Heart right ventricle (tissue), 16 donors: ENCODE results near the gene ATP1B2. TPM values are rescaled to one million over a fixed set of nuclear protein-coding genes. Genes with fewer than 3 reads are reported as not detected.

ENCODE experiments used
- ATAC-seq, 8 donors: fragments of 200-7000 bp; cut with Tn5 transposase; one replicate each; pipeline ENCODE4 v1.9.1; 2020; ENCODE audit warnings: mild to moderate bottlenecking in 8 of 8, moderate library complexity in 8 of 8, moderate number of reproducible peaks in 1 of 8
- DNase-seq, 2 donors: peaks; one replicate each; pipeline ENCODE4 v3.0.0-alpha.2; 2020
- H3K27ac ChIP-seq, 10 donors: fragments of 200-600 bp; sonication (generic) in 2 of 10; one replicate each; pipeline versions ENCODE4 v1.5.0 to v1.8.0; 2020 to 2022; ENCODE audit warnings: mild to moderate bottlenecking in 3 of 10
- H3K27me3 ChIP-seq, 7 donors: fragments of 200-600 bp; one replicate each; pipeline ENCODE4 v1.8.0; 2021 to 2022; ENCODE audit warnings: mild to moderate bottlenecking in 2 of 7
- H3K36me3 ChIP-seq, 9 donors: fragments of 200-600 bp; sonication (generic) in 1 of 9; one replicate each; pipeline versions ENCODE4 v1.5.0 to v1.8.0; 2020 to 2022; ENCODE audit warnings: mild to moderate bottlenecking in 2 of 9
- H3K4me1 ChIP-seq, 9 donors: fragments of 200-600 bp; sonication (generic) in 1 of 9; one replicate each; pipeline versions ENCODE4 v1.5.0 to v1.8.0; 2020 to 2022; ENCODE audit warnings: mild to moderate bottlenecking in 4 of 9
- H3K4me3 ChIP-seq, 10 donors: fragments of 200-600 bp; sonication (generic) in 2 of 10; one replicate each; pipeline versions ENCODE4 v1.5.0 to v1.8.0; 2020 to 2022; ENCODE audit warnings: mild to moderate bottlenecking in 7 of 10, moderate library complexity in 2 of 10
- H3K9me3 ChIP-seq, 11 donors: fragments of 200-600 bp in 10 of 11; sonication (generic) in 2 of 11; one replicate each; pipeline versions ENCODE4 v1.5.0 to v1.8.0; 2013 to 2022; ENCODE audit warnings: mild to moderate bottlenecking in 2 of 11, control low read depth in 1 of 11, moderate library complexity in 1 of 11
- WGBS, 2 donors: extraction: QIAGEN DNeasy Blood & Tissue Kit; methylation state at CpG; one replicate each; pipeline ENCODE4 v1.1.7; 2013; ENCODE audit warnings: inconsistent platforms in 1 of 2; 5-methylcytosine and 5-hydroxymethylcytosine counted together
- intact Hi-C, 10 donors: fragments of 100-400 bp; cut with DNase I; formaldehyde crosslinking; loops; one replicate each; pipeline versions ENCODE4 v1.11.1 to v1.14.2; 2022
- polyA plus RNA-seq, 2 donors: library from polyadenylated mRNA; stranded (reverse); fragments of 200-250 nt; gene quantifications; one replicate each; pipeline ENCODE4 v1.2.3, GENCODE V29; 2013
- total RNA-seq, 10 donors: library from RNA; stranded (reverse); fragmentation: NEBNext Ultra II Directional in 3 of 10; extraction: Animal tissue kit (Norgen Biotek cat#: 25700) in 3 of 10; gene quantifications; one replicate each; pipeline versions ENCODE4 v1.2.1 to v1.2.4, GENCODE V29; 2021 to 2023
- TF ChIP-seq, protein P1 (sequence below), 9 donors: fragments of 200-600 bp; sonication (generic) in 2 of 9; IDR thresholded peaks; one replicate each; pipeline versions ENCODE4 v1.5.0 to v1.8.0; 2021 to 2022; ENCODE audit warnings: antibody characterized with exemption in 9 of 9, mild to moderate bottlenecking in 5 of 9, moderate library complexity in 1 of 9
- donor health status: Arrhythmogenic right ventricular cardiomyopathy.
- donor health status: ischemic (EF 13 %, LVEDD 7.1; RV severe dilation, severe dysfunction).
- donor health status: healthy with polysubstance abuse.
- donor health status: DM: no; HTN: yes; CAD: no.
- donor health status: DM: no; HTN: no; CAD: no.
- donor health status: ischemic (EF 25% LVEDD 6.9; RV normal size, moderate dysfunction).
- donor health status: ischemic (EF 25% LVEDD 5.7; RV mildly dilated, moderate dysfunction).
- donor health status: healthy.
- donor health status: DM: yes; HTN: yes; CAD: no.
- donor health status: Ischemic cardiomyopathy.
- donor health status: ischemic (EF 35%, LVEDD 5.7; RV mildly dilated, moderate dysfunction).
- donor health status: nonischemic (EF 11% LVEDD 7.7; RV severe dilation, severe dysfunction).
- donor health status: DM: yes; HTN: yes; CAD: no.
- donor health status: PGD.
- donor health status: ischemic (EF 29% LVEDD 5.4; RV normal size, mild dysfunction).
- donor health status: nonischemic (EF 23%, LVEDD 6.1; RV moderate dilation, normal function).

ATP1B2 gene
- total and polyA plus RNA-seq, 12 donors: 0.91 to 6.5 (median 3.9) TPM

DNA sequence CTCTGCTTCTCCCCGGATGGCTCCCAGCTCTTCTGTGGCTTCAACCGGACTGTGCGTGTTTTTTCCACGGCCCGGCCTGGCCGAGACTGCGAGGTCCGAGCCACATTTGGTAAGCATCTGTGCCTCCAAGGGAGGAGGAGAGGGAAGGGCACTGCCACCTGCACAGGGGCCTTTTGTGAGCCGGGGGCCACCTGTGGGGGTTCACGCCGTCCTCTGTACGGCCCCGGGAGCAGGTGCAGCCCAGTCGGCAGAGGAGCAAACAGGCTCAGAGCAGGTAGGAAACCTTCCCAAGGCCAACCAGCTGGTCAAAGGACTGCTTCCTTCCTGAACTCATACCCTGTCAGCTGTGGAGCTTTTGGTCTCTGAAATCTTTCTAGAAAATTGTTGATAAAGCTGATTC is 51.0 kb downstream of the ATP1B2 start:
- no peak for DNase-seq
- peaks cover 7 to 26% (median 16%) of the 10 kb centered on the region in 9 donors for H3K4me1 ChIP-seq
- TF ChIP-seq, protein P1, sequence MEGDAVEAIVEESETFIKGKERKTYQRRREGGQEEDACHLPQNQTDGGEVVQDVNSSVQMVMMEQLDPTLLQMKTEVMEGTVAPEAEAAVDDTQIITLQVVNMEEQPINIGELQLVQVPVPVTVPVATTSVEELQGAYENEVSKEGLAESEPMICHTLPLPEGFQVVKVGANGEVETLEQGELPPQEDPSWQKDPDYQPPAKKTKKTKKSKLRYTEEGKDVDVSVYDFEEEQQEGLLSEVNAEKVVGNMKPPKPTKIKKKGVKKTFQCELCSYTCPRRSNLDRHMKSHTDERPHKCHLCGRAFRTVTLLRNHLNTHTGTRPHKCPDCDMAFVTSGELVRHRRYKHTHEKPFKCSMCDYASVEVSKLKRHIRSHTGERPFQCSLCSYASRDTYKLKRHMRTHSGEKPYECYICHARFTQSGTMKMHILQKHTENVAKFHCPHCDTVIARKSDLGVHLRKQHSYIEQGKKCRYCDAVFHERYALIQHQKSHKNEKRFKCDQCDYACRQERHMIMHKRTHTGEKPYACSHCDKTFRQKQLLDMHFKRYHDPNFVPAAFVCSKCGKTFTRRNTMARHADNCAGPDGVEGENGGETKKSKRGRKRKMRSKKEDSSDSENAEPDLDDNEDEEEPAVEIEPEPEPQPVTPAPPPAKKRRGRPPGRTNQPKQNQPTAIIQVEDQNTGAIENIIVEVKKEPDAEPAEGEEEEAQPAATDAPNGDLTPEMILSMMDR (IDR thresholded peaks at IDR 0.05): no peak
- H3K36me3 ChIP-seq: peaks cover 0 to 32% (median 8%) of the 10 kb centered on the region in 9 donors
- no peak overlapping the region for H3K27ac ChIP-seq
- H3K9me3 ChIP-seq: no peaks in the 10 kb centered on the region
- no peak for ATAC-seq
- 92 to 96% methylated on average over 14 of the region's 14 CpGs for WGBS, 2 donors
- intact Hi-C loops: no loop called here
- H3K4me3 ChIP-seq: no peak overlapping the region
- H3K27me3 ChIP-seq: peaks cover 5 to 50% (median 32%) of the 10 kb centered on the region in 7 donors

DNA sequence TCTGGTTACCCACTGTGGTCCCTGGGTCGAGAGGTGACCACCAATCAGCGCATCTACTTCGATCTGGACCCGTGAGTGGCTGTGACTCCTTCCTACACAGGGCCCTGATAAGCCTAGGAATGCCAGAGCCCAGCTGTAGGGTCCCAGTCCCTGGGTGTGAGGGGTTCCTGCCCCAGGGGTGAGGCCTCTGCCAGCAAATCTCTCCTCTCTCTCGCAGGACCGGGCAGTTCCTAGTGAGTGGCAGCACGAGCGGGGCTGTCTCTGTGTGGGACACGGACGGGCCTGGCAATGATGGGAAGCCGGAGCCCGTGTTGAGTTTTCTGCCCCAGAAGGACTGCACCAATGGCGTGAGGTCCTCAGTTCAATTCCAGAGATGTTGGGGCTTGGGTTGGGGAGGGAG is 52.0 kb downstream of the ATP1B2 start:
- no peak overlapping the region for H3K27ac ChIP-seq
- intact Hi-C loops: no loop called here
- ATAC-seq (no peak), DNase-seq (no peak)
- no peaks in the 10 kb centered on the region for H3K9me3 ChIP-seq
- peaks cover 0 to 32% (median 8%) of the 10 kb centered on the region in 9 donors for H3K36me3 ChIP-seq
- H3K4me1 ChIP-seq: peaks cover 7 to 26% (median 16%) of the 10 kb centered on the region in 9 donors
- WGBS, 2 donors: 85 to 87% methylated on average over 13 of the region's 13 CpGs
- TF ChIP-seq, protein P1 (IDR thresholded peaks at IDR 0.05): no peak
- H3K4me3 ChIP-seq: no peak overlapping the region
- H3K27me3 ChIP-seq: peaks cover 5 to 50% (median 41%) of the 10 kb centered on the region in 7 donors

DNA sequence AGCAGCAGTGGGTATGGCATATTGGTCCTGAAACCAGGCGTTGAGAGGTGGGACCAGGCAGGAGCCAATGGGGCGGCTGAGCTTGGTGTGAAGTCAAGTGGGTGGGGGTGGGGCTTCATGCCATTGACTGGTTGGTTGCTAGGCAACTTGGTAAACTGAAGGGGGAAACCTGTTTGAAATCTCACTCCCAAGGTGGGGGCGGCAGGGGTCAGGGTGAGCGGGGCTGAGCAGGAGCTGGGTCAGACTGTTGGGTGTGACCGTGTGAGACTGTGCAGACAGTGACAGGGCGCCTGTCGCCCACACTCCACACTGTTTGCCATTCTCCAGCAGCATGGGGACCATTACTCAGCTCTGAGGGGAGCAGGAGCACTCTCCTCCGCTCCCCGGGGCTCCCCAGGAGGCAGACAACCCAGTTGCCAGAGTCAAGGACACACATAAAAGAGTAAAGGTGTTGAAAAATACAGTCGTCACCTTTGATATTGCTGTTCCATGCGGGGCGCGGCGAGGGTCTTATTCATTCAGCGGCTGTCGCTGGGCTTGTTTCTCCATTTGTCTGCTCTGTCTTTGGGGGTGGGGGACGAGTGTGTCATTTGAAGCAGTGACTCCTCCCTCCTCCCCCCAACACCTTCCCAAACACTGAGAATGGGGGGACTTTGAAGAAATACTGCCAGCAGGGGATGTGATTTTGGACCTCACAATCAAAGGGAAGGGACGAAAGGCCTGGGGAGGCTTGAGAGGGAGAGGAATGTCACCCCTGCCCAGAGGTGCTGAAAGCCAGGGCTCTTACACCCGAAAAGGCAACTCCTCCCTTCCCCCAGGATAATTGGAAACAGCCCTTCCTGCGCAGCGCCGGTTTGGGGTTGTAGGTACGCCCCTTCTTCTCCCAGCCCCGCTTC is 53.1 kb downstream of the ATP1B2 start:
- ATAC-seq: peak; percentile 36 to 77 (median 62)
- no peak for DNase-seq
- TF ChIP-seq, protein P1 (IDR thresholded peaks at IDR 0.05): no peak
- peaks cover 0 to 32% (median 8%) of the 10 kb centered on the region in 9 donors for H3K36me3 ChIP-seq
- peaks cover 7 to 26% (median 16%) of the 10 kb centered on the region in 9 donors for H3K4me1 ChIP-seq
- WGBS, 2 donors: 22 to 37% methylated on average over 24 of the region's 24 CpGs
- peaks cover 5 to 50% (median 41%) of the 10 kb centered on the region in 7 donors for H3K27me3 ChIP-seq
- intact Hi-C loops: no loop called here
- peak overlapping the region in 3 of 10 donors; percentile 10 to 57 (median 46) for H3K4me3 ChIP-seq
- H3K9me3 ChIP-seq: no peaks in the 10 kb centered on the region
- no peak overlapping the region for H3K27ac ChIP-seq

DNA sequence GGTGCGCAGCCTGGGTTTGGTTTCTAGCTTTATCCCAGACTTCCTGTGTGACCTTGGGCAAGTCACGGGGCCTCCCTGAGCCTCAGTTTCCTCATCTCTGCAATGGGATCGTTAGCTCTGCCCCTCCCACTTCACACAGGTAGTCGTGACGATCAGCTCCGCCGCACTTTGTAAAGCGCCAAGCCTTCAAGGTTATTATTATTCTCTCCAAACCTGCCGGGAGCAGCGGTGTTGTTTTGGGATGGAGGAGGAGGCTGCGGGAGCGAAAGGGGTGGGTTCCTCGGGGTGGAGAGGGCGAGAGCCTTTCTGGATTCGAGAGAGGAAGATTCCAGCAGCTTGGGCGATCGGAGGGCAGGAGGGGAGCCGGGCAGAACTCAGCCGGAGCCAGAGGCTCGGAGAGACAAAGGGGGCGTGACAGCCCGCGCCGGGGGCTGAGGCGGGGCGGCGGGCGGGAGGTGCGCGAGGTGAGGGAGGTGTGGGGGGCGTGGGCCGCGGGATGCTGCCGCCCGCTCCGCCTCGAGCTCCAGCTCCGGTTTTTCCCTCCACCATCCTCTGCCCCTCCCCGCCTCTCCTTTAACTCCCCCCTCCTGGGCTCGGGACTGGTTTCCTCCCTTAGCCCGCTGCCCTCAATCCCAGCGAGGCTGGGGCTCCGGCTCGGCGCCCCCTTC is 54.0 kb downstream of the ATP1B2 start, which contains the start of gene EFNB3:
EFNB3 (plus strand) TSS at position 602 of the 668 bp plus-strand sequence. CDS start 397 bp downstream, outside the sequence.
- Histone ChIP-seq H3K4me1 (peaks cover 7 to 26% (median 16%) of the 10 kb centered on the region in 9 donors), H3K4me3 (peak within 1 kb of the TSS; percentile 8 to 57 (median 44)), H3K27me3 (peaks cover 5 to 50% (median 41%) of the 10 kb centered on the region in 7 donors), H3K27ac (no peak within 1 kb of the TSS), H3K36me3 (peaks cover 0 to 32% (median 8%) of the 10 kb centered on the region in 9 donors), H3K9me3 (no peaks in the 10 kb centered on the region)
- WGBS, 2 donors: 1% methylated on average over 45 of the region's 45 CpGs
- TF ChIP-seq, protein P1 (IDR thresholded peaks at IDR 0.05): no peak
- ATAC-seq (peak in 5 of 8 donors; percentile 12 to 61 (median 31)), DNase-seq (no peak)
- intact Hi-C loops: no loop called here
